AG04450 (cell line): ENCODE results near the gene BTBD10. TPM values are rescaled to one million over a fixed set of nuclear protein-coding genes. Genes with fewer than 3 reads are reported as not detected.

Source experiments
- CTCF ChIA-PET: fragments of 300-600, 350-600 bp; formaldehyde crosslinking; extraction: SDS; loops from one replicate; lab custom pipeline; 2022; ENCODE audit warnings: antibody characterized with exemption, inconsistent platforms; lab: Charles Lee
- POLR2A ChIA-PET: fragments of 350-600 bp; formaldehyde crosslinking; extraction: SDS; loops from one replicate; lab custom pipeline; 2021; ENCODE audit warnings: antibody characterized with exemption, inconsistent platforms; lab: Yijun Ruan, JAX
- DNase-seq: peaks from one replicate; pipeline ENCODE4 v3.0.0-alpha.2; 2011; ENCODE audit warnings: low read depth, low spot score
- H3K27ac ChIP-seq: one replicate; pipeline ENCODE4 v1.5.1; 2012; ENCODE audit warnings: low read depth, low read length, control low read depth
- H3K27me3 ChIP-seq: one replicate; pipeline ENCODE4 v1.6.0; 2012; ENCODE audit warnings: low read length; ENCODE audit not compliant: control insufficient read depth, insufficient read depth
- H3K4me3 ChIP-seq: 2 replicates; pipeline ENCODE4 v1.5.1; 2011; ENCODE audit warnings: mild to moderate bottlenecking, low read depth, low read length, control low read depth
- H3K9me3 ChIP-seq: 2 replicates; pipeline ENCODE4 v1.5.1; 2012; ENCODE audit warnings: low read length; ENCODE audit not compliant: control insufficient read depth, insufficient read depth
- CTCF ChIP-seq: IDR thresholded peaks from 2 replicates; pipeline ENCODE4 v1.5.1; 2011; ENCODE audit warnings: low read depth, low read length, control low read depth, inconsistent platforms
- polyA plus RNA-seq: library from polyadenylated mRNA; depleted of rRNA; stranded (reverse); fragments of >200 nt; gene quantifications from 2 replicates; pipeline ENCODE4 v1.2.3, GENCODE V29; 2011

The BTBD10 gene
- polyA plus RNA-seq, 1 experiment = 60.8 TPM

GRCh38 chr11:13362596-13363109, 100.4 kb downstream of the BTBD10 start:
- POLR2A ChIA-PET = interaction anchor here (0.7 kb wide), 1 partner anchor 153 kb away, joined by 3 read pairs; no protein-coding TSS in a partner anchor

DNA sequence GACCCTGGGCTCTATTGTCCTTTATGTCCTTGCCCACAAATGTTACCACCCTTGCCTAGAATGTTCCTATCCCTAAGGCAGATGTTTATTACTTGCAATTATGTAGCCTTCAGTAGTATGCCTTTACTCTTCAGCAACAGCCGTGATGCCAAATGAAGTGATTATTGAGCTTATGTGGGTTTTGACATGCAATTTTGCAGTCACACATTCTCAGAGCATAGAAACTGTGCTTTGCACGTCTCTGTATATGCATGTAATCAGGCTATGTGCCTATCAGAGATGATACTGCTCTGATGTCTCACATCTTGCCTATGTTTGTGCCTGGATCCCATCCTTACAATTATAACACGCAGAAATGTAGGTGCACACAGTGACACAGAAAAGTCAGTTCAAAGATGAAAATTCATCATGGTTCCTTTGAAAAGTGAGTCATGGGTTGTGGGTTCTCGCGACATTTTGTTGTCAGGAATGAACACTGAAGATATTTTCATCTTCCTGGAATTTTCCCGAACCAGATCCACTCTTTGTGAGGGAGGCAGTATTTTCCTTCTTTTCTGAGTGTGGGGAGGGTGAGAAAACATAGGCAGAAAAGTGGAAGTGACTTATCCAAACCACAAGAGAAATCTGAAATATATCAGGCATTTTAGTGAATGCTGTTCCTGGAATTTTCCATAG, 104.3 kb downstream of the BTBD10 start:
- Histone ChIP-seq H3K27ac (no peak overlapping the region), H3K9me3 (no peaks in the 10 kb centered on the region), H3K4me3 (no peak overlapping the region), H3K27me3 (no peaks in the 10 kb centered on the region)
- TF ChIP-seq CTCF = no peak
- ChIA-PET POLR2A (no interaction called here), CTCF (interaction anchor here (1.3 kb wide), 1 partner anchor 15 kb away, joined by 5 read pairs; no protein-coding TSS in a partner anchor)
- no peak for DNase-seq

More at GRCh38 chr11:13362596-13363109, 100.4 kb downstream of the BTBD10 start:
- Histone ChIP-seq H3K9me3 (no peaks in the 10 kb centered on the region), H3K27ac (no peak overlapping the region), H3K27me3 (no peaks in the 10 kb centered on the region), H3K4me3 (no peak overlapping the region)
- DNase-seq = no peak
- no peak for TF ChIP-seq CTCF
- CTCF ChIA-PET = interaction anchor here (1.0 to 1.3 kb wide), 3 partner anchors 9 to 41 kb away, joined by 3 to 6 read pairs (median 3); no protein-coding TSS in a partner anchor

DNA sequence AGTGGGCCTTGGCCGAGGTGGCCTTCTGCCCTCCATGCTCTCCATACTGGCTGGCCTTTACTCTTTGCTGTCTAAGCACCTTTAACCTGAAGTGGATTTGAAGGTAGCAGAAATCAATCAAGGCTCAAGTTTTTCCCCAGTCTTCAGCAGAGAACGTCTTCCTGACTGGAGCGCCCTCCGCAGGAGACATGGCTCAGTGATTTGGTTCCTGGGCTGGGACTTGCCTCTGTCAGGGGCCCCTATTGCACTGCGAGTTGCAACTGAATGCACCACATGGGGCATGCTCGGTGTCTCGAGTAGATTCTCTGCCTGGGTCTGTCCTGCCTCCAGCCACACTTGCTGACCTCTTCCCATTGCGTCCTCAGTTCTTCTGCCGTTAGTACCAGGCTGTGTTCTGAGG, 105.8 kb downstream of the BTBD10 start:
- no peak overlapping the region for H3K27ac ChIP-seq
- H3K9me3 ChIP-seq = no peaks in the 10 kb centered on the region
- H3K27me3 ChIP-seq = no peaks in the 10 kb centered on the region
- ChIA-PET CTCF (interaction anchor here (1.0 kb wide), 1 partner anchor 10 kb away, joined by 4 read pairs; no protein-coding TSS in a partner anchor), POLR2A (no interaction called here)
- TF ChIP-seq CTCF = no peak
- H3K4me3 ChIP-seq = no peak overlapping the region
- no peak for DNase-seq

GRCh38 chr11:13355191-13355590, 107.8 kb downstream of the BTBD10 start:
- ChIA-PET POLR2A (no interaction called here), CTCF (interaction anchor here (0.9 to 2.9 kb wide), 3 partner anchors 11 to 112 kb away, joined by 3 to 26 read pairs (median 23); no protein-coding TSS in a partner anchor)
- Histone ChIP-seq H3K27ac (no peak overlapping the region), H3K4me3 (no peak overlapping the region), H3K9me3 (no peaks in the 10 kb centered on the region), H3K27me3 (no peaks in the 10 kb centered on the region)
- no peak for DNase-seq
- no peak for TF ChIP-seq CTCF

GRCh38 chr11:13354335-13354734, 108.7 kb downstream of the BTBD10 start:
- Histone ChIP-seq H3K9me3 (no peaks in the 10 kb centered on the region), H3K27me3 (no peaks in the 10 kb centered on the region), H3K27ac (no peak overlapping the region), H3K4me3 (no peak overlapping the region)
- CTCF ChIA-PET = interaction anchor here (0.6 to 2.9 kb wide), 13 partner anchors 9 to 391 kb away, joined by 3 to 26 read pairs (median 4); no protein-coding TSS in a partner anchor
- POLR2A ChIA-PET = no interaction called here
- peak; percentile 40 for TF ChIP-seq CTCF
- DNase-seq = no peak
